IPS DF 6.9 (cell line): ENCODE measurements around the gene BMPR2.
"Not testable (repeated sequence)": the region's sequence is repeated elsewhere in the genome, so short reads cannot be mapped to it uniquely, and the experiment has no call there.

Experiments used
- DNase-seq: peaks from one replicate; pipeline ENCODE4 v3.0.0-alpha.2; 2013; ENCODE audit warnings: low read depth, low spot score
- H3K27ac ChIP-seq: one replicate; pipeline ENCODE4 v1.5.1; 2013; ENCODE audit warnings: low read length, control low read depth
- H3K27me3 ChIP-seq: 2 replicates; pipeline ENCODE4 v1.6.1; 2013; ENCODE audit warnings: mild to moderate bottlenecking, low read length; ENCODE audit not compliant: control insufficient read depth, insufficient read depth
- H3K36me3 ChIP-seq: 2 replicates; pipeline ENCODE4 v1.6.1; 2013; ENCODE audit warnings: low read length; ENCODE audit not compliant: control insufficient read depth, insufficient read depth
- H3K4me1 ChIP-seq: 2 replicates; pipeline ENCODE4 v1.6.1; 2013; ENCODE audit warnings: low read length; ENCODE audit not compliant: control insufficient read depth, insufficient read depth
- H3K4me3 ChIP-seq: 2 replicates; pipeline ENCODE4 v1.5.1; 2013; ENCODE audit warnings: mild to moderate bottlenecking, low read length
- H3K9me3 ChIP-seq: 2 replicates; pipeline ENCODE4 v1.6.1; 2013; ENCODE audit warnings: low read length, inconsistent platforms; ENCODE audit not compliant: control insufficient read depth, insufficient read depth
- WGBS: extraction: QIAGEN DNeasy Blood & Tissue Kit; methylation state at CpG from one replicate; pipeline ENCODE4 v1.1.7; 2013; ENCODE audit warnings: mixed read lengths, missing lambda C conversion rate; ENCODE audit not compliant: insufficient read length, insufficient coverage; 5-methylcytosine and 5-hydroxymethylcytosine counted together

BMPR2 gene

DNA sequence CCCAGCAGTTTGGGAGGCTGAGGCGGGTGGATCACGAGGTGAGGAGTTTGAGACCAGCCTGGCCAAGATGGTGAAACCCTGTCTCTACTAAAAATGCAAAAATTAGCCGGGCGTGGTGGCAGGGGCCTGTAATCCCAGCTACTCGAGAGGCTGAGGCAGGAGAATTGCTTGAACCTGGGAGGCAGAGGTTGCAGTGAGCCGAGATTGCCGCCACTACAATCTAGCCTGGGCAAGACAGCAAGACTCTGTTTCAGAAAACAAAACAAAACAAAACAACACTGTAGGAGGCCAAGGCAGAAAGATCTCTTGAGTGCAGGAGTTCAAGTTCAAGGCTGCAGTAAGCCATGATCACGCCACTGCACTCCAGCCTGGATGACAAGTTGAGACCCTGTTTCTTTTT, 17.2 kb upstream of the BMPR2 start:
- H3K4me1 ChIP-seq, DNase-seq, H3K9me3 ChIP-seq, H3K27me3 ChIP-seq, H3K27ac ChIP-seq, H3K36me3 ChIP-seq, H3K4me3 ChIP-seq: not testable (repeated sequence)
- no CpG with 5 or more reads among the region's 8 CpGs for WGBS

DNA sequence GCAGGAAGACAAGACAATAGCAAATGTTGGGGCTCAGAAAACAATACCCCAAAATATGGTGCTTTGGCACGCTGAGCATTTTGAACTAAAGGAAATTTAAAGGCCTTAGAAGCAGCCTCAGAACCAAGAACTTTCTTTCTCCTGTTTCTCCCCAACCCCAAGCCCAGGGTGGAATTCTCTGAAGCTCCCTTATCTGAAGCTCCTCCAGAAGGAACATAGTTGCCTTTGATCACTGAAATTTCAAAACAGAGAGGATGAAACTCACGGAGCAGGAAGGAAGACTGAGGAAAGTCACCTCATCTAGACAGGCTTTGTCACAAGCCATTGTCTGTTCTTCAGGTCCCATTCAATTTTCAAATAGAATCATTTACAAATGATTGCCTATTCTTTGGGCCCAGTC, 15.5 kb upstream of the BMPR2 start:
- Histone ChIP-seq H3K27ac (no peak overlapping the region), H3K4me1 (no peaks in the 10 kb centered on the region), H3K9me3 (no peaks in the 10 kb centered on the region), H3K4me3 (no peak overlapping the region), H3K36me3 (no peaks in the 10 kb centered on the region), H3K27me3 (no peaks in the 10 kb centered on the region)
- WGBS: no CpG with 5 or more reads among the region's 2 CpGs
- DNase-seq: no peak

DNA sequence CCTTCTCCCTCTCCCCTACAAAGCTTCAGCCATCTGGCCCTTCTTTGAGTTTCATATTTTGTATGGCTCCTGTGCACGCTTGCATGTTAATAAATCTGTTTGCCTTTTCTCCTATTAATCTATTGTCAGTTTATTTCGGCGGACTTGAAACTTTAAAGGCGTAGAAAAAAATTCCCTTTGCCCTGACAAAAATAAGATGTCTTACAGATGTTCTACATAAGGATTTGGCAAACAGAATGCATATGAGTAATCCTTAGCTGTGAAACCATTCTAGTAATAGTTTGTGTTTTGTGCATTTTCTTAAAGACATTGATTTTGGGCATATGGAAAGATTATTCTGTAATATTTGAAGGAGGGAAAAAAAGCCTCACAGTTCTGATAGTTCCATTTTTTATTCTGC, 15.0 kb upstream of the BMPR2 start:
- Histone ChIP-seq H3K27ac (no peak overlapping the region), H3K9me3 (no peaks in the 10 kb centered on the region), H3K4me3 (no peak overlapping the region), H3K27me3 (no peaks in the 10 kb centered on the region), H3K4me1 (no peaks in the 10 kb centered on the region), H3K36me3 (no peaks in the 10 kb centered on the region)
- no CpG with 5 or more reads among the region's 4 CpGs for WGBS
- DNase-seq: no peak

DNA sequence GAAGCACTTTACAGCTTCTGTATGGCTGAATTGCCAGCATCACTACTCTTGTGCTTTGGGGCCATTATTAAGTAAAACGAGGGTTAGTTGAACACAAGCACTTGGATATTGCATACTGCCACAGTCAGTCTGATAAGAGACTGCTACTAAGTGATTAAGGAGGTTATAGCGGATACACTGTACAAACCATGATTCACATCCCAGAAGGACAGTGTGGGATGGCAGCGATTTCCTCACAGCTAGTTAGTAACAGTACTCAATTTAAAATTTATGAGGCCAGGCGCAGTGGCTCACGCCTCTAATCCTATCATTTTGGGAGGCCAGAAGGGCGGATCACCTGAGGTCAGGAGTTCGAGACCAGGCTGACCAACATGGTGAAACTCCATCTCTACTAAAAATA, 2.6 kb upstream of the BMPR2 start:
- no peak overlapping the region for H3K4me3 ChIP-seq
- no peaks in the 10 kb centered on the region for H3K9me3 ChIP-seq
- DNase-seq: no peak
- no peaks in the 10 kb centered on the region for H3K27me3 ChIP-seq
- no peaks in the 10 kb centered on the region for H3K36me3 ChIP-seq
- WGBS: no CpG with 5 or more reads among the region's 7 CpGs
- no peaks in the 10 kb centered on the region for H3K4me1 ChIP-seq
- no peak overlapping the region for H3K27ac ChIP-seq

DNA sequence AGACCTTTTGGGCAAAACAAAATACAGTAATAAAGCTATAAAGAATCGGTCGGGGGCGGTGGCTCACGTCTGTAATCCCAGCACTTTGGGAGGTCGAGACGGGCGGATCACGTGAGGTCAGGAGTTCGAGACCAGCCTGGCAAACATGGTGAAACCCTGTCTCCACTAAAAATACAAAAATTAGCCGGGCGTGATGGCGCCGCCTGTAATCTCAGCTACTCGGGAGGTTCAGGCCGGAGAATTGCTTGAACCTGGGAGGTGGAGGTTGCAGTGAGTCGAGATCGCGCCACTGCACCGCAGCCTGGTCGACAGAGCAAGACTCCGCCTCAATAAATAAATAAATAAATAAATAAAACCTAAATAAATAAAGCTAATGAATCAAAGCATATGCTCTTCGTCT, 1.7 kb upstream of the BMPR2 start:
- H3K4me3 ChIP-seq, H3K27ac ChIP-seq, H3K9me3 ChIP-seq, DNase-seq, H3K36me3 ChIP-seq, H3K4me1 ChIP-seq, H3K27me3 ChIP-seq: not testable (repeated sequence)
- no CpG with 5 or more reads among the region's 22 CpGs for WGBS

DNA sequence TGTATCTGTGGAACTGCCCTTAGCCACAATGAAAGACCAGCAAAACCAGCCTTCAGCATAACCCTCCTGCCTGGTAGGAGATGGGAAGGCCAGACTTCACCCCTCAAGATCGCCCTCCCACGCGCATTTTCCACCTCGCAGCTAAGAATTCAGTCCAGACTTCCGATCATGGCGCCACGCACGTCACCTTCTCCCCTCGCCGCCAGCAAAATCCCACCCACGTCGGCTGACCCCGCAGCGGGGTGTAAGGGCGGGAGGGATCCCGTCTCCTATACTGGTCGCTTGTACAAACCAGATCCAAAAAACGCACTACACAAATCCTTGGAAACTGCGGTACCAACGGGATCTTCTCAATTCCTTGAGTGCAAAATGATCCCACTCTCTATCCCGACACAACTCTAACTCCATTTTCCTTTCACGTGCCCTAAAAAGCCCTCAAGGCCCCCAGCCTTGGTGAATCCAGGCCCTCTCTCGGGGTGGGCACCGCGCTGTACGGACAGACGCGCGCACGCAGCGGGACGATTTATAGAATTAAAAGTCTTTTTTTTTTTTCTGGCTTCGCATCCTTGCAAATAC, 1.0 kb upstream of the BMPR2 start:
- H3K4me1 ChIP-seq: peaks cover 2% of the 10 kb centered on the region; the same call in 1 of the 2 replicates
- peak overlapping the region; percentile 99; the same call in 1 of the 2 replicates for H3K4me3 ChIP-seq
- DNase-seq: no peak
- H3K27ac ChIP-seq: peak overlapping the region; percentile 6
- no peaks in the 10 kb centered on the region for H3K27me3 ChIP-seq
- H3K36me3 ChIP-seq: no peaks in the 10 kb centered on the region
- no CpG with 5 or more reads among the region's 33 CpGs for WGBS
- no peaks in the 10 kb centered on the region for H3K9me3 ChIP-seq

DNA sequence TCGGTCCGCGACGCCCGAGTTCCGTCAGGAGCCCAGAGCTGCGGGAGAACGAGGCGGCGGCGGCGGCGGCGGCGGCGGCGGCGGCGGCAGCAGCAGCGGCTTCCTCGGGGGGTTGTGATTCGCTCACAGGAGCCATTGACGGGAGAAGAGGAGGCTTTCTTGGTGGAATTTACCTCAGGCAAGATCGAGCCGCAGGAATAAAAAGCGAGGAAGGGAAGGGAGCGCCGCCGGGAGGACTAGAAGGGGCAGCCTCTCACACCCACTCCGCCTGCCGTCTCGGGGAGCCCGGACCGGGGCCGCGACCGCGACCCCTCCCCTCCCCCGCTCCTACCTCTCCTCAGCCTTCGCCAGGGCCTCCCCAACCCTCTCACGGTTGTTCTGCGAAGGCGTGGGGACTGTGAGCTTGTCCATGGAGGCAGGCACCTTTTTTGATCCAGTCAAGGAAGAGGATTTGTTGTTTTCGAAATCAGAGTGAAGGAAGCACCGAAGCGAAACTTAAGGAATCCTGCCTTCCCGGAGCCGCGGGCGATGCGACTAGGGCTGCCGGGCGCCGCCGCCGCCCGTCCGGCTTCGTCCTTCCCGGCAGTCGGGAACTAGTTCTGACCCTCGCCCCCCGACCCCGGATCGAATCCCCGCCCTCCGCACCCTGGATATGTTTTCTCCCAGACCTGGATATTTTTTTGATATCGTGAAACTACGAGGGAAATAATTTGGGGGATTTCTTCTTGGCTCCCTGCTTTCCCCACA, 506 bp downstream of the BMPR2 start:
- no peaks in the 10 kb centered on the region for H3K9me3 ChIP-seq
- no peaks in the 10 kb centered on the region for H3K27me3 ChIP-seq
- no peak for DNase-seq
- H3K36me3 ChIP-seq: no peaks in the 10 kb centered on the region
- no CpG with 5 or more reads among the region's 69 CpGs for WGBS
- H3K4me3 ChIP-seq: peak overlapping the region; percentile 99
- H3K27ac ChIP-seq: no peak overlapping the region
- H3K4me1 ChIP-seq: peaks cover 2% of the 10 kb centered on the region; the same call in 1 of the 2 replicates

DNA sequence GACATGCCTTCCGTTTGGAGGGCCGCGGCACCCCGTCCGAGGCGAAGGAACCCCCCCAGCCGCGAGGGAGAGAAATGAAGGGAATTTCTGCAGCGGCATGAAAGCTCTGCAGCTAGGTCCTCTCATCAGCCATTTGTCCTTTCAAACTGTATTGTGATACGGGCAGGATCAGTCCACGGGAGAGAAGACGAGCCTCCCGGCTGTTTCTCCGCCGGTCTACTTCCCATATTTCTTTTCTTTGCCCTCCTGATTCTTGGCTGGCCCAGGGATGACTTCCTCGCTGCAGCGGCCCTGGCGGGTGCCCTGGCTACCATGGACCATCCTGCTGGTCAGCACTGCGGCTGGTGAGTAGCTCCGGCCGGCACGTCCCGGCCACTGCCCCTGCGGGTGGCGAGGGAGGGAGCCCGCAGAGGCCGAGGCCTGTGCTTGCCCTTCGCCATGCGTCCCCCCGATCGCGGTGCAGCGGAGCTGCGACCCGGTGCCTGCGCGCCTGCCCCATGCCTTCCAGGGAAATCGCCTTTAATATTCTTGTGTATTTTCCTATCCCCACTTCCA, 1.2 kb downstream of the BMPR2 start:
- Histone ChIP-seq H3K27me3 (no peaks in the 10 kb centered on the region), H3K27ac (no peak overlapping the region), H3K9me3 (no peaks in the 10 kb centered on the region), H3K4me3 (peak overlapping the region; percentile 99), H3K4me1 (peaks cover 2% of the 10 kb centered on the region; the same call in 1 of the 2 replicates), H3K36me3 (no peaks in the 10 kb centered on the region)
- DNase-seq: no peak
- WGBS: no CpG with 5 or more reads among the region's 38 CpGs

DNA sequence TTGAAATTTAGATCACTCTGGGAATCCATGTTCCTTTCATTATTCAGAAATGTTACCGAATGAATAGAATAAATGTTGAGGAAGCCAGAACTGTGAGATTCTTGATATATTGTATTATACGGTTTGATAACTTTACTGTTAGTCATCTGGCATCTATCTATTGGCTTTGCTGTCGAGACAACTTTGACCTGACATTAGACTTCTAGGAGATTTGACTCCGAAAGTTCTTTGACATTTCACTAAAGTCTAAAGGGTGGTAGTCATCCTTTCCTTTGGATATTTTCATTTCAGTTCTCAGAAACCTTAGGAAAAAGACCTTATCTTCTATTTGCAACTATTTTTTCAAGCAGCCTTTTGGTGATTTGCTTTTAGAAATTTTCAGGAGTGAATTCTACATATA, 1.9 kb downstream of the BMPR2 start:
- Histone ChIP-seq H3K27ac (no peak overlapping the region), H3K36me3 (no peaks in the 10 kb centered on the region), H3K4me1 (peaks cover 2% of the 10 kb centered on the region; the same call in 1 of the 2 replicates), H3K4me3 (peak overlapping the region; percentile 31; the same call in 1 of the 2 replicates), H3K9me3 (no peaks in the 10 kb centered on the region), H3K27me3 (no peaks in the 10 kb centered on the region)
- DNase-seq: no peak
- WGBS: no CpG with 5 or more reads among the region's 4 CpGs

DNA sequence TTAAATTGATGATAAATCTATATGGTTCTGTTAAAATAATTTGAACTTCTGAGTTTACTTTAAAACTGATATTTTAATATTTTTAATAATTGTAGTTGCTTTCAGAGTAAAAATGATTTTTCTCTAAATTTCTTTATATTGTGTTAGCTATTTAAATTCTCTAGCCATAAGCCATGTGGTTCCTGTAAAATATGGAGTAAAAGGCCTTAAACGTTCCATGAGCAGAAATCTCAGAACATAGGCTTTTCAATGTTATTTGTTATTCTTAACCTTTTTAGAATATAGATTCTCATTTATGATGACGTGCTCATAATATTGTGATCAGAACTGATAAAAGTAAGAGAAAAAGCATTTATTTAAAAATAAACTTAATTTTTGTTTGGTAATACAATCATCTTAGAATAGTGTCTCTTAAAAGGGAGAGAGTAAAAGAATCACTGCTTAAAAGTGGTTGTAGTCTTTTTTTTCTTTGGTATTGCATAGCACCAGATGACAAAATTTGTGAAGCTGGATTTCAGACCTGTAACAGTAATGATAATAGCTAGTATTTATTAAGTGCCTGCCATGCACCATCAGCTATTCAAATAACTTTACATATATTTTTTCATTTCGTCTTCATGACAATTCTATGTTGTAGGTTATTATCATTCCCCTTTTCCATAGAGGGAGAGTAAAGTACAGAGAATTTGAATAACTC, 2.7 kb downstream of the BMPR2 start:
- no peaks in the 10 kb centered on the region for H3K36me3 ChIP-seq
- no peaks in the 10 kb centered on the region for H3K27me3 ChIP-seq
- no peak overlapping the region; the same call in 1 of the 2 replicates for H3K4me3 ChIP-seq
- DNase-seq: no peak
- no peaks in the 10 kb centered on the region for H3K9me3 ChIP-seq
- WGBS: no CpG with 5 or more reads among the region's 3 CpGs
- H3K27ac ChIP-seq: no peak overlapping the region
- peaks cover 2% of the 10 kb centered on the region; the same call in 1 of the 2 replicates for H3K4me1 ChIP-seq
